GM12892 (cell line): ENCODE measurements around the gene ARMS2.

ENCODE experiments used
- POLR2A ChIP-seq: IDR thresholded peaks from 2 replicates; pipeline ENCODE4 v1.6.1; 2011; ENCODE audit warnings: low read depth, low read length, control low read depth
- POLR2AphosphoS5 ChIP-seq: IDR thresholded peaks from 2 replicates; pipeline ENCODE4 v1.6.1; 2011; ENCODE audit warnings: low read depth, low read length, control low read depth

GRCh38 chr10:122493761-122494160, 39.3 kb downstream of the ARMS2 start:
- TF ChIP-seq POLR2AphosphoS5 (no peak), POLR2A (no peak)
